H1 (cell line): ENCODE results near the gene EPHA3. TPM values are rescaled to one million over a fixed set of nuclear protein-coding genes. Genes with fewer than 3 reads are reported as not detected.

Source experiments
- CTBP2 ChIP-seq: IDR thresholded peaks from 2 replicates; pipeline ENCODE4 v1.7.0; 2011; ENCODE audit warnings: borderline replicate concordance, mild to moderate bottlenecking, moderate library complexity, mixed read lengths, low read length; ENCODE audit not compliant: insufficient read depth, insufficient read length
- RXRA ChIP-seq: IDR thresholded peaks from 2 replicates; pipeline ENCODE4 v1.6.1; 2011; ENCODE audit warnings: low read depth, mild to moderate bottlenecking, low read length, moderate library complexity; ENCODE audit not compliant: insufficient read depth
- TEAD4 ChIP-seq: IDR thresholded peaks from 2 replicates; pipeline ENCODE4 v1.6.1; 2012; ENCODE audit warnings: low read depth, low read length, inconsistent platforms, mixed read lengths
- polyA plus RNA-seq, 7 experiments: library from polyadenylated mRNA; depleted of rRNA in 3 of 7; stranded (reverse) in 5 of 7; unstranded in 2 of 7; fragments of >200 nt in 5 of 7; fragments of 200-250 nt in 2 of 7; gene quantifications; 1 replicate in 5 of 7; 2 replicates in 1 of 7; 4 replicates in 1 of 7; pipeline versions ENCODE4 v1.2.1 to v1.2.3, GENCODE V29; 2011 to 2013; ENCODE audit warnings: missing spikeins in 2 of 7, mixed read lengths in 2 of 7
- total RNA-seq: library from RNA; stranded (reverse); fragmentation: NEBNext Ultra II Directional; extraction: Animal tissue kit (Norgen Biotek cat#: 25700); gene quantifications from 2 replicates; pipeline ENCODE4 v1.2.1, GENCODE V29; 2021
- TF ChIP-seq, protein P1 (sequence below): fragments of 300-600 bp; sonication (generic); IDR thresholded peaks from 2 replicates; pipeline ENCODE4 v1.7.1; 2012; ENCODE audit warnings: low read length, moderate library complexity, mild to moderate bottlenecking, inconsistent platforms; ENCODE audit not compliant: insufficient replicate concordance

EPHA3 gene
- total and polyA plus RNA-seq, 2 of the 8 experiments (the other 6 are each of a cell fraction or from before 2014, with no cell fraction given), result 0.09 to 0.22 TPM

DNA sequence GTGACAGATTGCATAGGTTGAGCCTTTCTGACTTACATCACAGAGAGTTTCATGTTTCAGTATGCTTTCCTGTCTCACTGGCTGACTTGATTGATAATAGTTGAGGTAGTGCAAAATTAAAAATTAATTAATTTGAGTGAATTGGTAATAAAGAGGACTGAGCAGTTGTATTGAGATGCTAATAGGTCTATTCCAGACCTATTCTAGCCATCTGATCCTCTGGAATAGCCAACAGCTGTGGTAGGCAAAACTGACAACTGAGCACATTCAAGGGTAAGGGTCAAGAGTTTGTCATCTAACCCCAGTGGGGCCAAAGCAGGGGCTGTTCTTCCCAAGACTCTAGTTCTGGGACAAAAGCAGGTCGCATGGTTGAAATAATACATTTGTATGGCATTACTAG lies 132.4 kb downstream of the EPHA3 start (continued):
- TF ChIP-seq, protein P1, sequence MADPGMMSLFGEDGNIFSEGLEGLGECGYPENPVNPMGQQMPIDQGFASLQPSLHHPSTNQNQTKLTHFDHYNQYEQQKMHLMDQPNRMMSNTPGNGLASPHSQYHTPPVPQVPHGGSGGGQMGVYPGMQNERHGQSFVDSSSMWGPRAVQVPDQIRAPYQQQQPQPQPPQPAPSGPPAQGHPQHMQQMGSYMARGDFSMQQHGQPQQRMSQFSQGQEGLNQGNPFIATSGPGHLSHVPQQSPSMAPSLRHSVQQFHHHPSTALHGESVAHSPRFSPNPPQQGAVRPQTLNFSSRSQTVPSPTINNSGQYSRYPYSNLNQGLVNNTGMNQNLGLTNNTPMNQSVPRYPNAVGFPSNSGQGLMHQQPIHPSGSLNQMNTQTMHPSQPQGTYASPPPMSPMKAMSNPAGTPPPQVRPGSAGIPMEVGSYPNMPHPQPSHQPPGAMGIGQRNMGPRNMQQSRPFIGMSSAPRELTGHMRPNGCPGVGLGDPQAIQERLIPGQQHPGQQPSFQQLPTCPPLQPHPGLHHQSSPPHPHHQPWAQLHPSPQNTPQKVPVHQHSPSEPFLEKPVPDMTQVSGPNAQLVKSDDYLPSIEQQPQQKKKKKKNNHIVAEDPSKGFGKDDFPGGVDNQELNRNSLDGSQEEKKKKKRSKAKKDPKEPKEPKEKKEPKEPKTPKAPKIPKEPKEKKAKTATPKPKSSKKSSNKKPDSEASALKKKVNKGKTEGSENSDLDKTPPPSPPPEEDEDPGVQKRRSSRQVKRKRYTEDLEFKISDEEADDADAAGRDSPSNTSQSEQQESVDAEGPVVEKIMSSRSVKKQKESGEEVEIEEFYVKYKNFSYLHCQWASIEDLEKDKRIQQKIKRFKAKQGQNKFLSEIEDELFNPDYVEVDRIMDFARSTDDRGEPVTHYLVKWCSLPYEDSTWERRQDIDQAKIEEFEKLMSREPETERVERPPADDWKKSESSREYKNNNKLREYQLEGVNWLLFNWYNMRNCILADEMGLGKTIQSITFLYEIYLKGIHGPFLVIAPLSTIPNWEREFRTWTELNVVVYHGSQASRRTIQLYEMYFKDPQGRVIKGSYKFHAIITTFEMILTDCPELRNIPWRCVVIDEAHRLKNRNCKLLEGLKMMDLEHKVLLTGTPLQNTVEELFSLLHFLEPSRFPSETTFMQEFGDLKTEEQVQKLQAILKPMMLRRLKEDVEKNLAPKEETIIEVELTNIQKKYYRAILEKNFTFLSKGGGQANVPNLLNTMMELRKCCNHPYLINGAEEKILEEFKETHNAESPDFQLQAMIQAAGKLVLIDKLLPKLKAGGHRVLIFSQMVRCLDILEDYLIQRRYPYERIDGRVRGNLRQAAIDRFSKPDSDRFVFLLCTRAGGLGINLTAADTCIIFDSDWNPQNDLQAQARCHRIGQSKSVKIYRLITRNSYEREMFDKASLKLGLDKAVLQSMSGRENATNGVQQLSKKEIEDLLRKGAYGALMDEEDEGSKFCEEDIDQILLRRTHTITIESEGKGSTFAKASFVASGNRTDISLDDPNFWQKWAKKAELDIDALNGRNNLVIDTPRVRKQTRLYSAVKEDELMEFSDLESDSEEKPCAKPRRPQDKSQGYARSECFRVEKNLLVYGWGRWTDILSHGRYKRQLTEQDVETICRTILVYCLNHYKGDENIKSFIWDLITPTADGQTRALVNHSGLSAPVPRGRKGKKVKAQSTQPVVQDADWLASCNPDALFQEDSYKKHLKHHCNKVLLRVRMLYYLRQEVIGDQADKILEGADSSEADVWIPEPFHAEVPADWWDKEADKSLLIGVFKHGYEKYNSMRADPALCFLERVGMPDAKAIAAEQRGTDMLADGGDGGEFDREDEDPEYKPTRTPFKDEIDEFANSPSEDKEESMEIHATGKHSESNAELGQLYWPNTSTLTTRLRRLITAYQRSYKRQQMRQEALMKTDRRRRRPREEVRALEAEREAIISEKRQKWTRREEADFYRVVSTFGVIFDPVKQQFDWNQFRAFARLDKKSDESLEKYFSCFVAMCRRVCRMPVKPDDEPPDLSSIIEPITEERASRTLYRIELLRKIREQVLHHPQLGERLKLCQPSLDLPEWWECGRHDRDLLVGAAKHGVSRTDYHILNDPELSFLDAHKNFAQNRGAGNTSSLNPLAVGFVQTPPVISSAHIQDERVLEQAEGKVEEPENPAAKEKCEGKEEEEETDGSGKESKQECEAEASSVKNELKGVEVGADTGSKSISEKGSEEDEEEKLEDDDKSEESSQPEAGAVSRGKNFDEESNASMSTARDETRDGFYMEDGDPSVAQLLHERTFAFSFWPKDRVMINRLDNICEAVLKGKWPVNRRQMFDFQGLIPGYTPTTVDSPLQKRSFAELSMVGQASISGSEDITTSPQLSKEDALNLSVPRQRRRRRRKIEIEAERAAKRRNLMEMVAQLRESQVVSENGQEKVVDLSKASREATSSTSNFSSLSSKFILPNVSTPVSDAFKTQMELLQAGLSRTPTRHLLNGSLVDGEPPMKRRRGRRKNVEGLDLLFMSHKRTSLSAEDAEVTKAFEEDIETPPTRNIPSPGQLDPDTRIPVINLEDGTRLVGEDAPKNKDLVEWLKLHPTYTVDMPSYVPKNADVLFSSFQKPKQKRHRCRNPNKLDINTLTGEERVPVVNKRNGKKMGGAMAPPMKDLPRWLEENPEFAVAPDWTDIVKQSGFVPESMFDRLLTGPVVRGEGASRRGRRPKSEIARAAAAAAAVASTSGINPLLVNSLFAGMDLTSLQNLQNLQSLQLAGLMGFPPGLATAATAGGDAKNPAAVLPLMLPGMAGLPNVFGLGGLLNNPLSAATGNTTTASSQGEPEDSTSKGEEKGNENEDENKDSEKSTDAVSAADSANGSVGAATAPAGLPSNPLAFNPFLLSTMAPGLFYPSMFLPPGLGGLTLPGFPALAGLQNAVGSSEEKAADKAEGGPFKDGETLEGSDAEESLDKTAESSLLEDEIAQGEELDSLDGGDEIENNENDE, result no peak
- TF ChIP-seq RXRA (no peak), CTBP2 (no peak), TEAD4 (no peak)
